ENCODE data around the gene SPTLC3. TPM values are rescaled to one million over a fixed set of nuclear protein-coding genes. Genes with fewer than 3 reads are reported as not detected.

Gene SPTLC3
- total RNA-seq, 1 experiment from 2014 or later = 0.03 TPM

DNA sequence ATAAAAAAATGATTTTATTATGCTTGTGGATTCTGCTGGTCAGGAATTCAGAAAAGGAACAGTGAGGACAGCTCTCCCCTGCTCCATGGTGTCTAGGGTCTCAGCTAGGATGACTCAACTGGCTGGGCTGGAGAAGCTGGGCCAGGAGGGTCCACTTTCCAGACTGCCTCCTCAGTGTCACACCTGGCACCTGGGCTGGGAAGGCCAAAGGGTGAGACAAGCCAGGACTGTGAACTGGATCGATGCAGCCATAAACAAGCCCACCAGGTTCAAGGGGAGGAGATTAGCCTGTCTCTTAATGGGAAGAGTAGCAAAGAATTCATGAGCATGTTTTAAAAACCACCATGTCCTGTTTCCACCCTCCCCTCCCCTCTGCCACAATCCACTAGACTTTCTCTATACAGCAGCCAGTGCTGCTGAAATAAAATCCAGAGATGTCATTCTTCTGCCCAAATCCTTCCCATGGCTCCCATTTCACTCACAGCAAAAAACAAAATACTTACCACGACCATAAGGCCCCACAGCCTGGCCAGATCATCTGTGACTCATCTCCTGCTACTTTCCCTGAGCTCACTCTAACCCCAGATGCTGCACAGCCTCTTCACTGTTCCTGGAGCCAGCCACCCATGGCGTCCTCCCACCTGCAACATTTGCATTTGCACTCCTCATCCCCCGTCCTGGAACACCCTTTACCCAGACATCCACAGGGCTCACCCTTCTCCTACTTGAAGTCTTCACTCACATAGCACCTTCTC, 13.8 kb downstream of the SPTLC3 start:
- H3K4me3 ChIP-seq (ENCODE audit: low read depth in 2 of 2, low read length in 2 of 2) = no peak overlapping the region
- no peaks in the 10 kb centered on the region for H3K27me3 ChIP-seq (ENCODE audit: control insufficient read depth, insufficient read depth, low read length)
- H3K36me3 ChIP-seq (ENCODE audit: control insufficient read depth, insufficient read depth, low read length) = no peaks in the 10 kb centered on the region
- CTCF ChIA-PET = no interaction called here
- H3K4me1 ChIP-seq (ENCODE audit: control insufficient read depth, insufficient read depth, low read length) = no peaks in the 10 kb centered on the region
- in situ Hi-C loops (cut with HindIII; ENCODE audit: low pct_unique_long_range_greater_than_20kb, low sequenced_read_pairs) = no loop called here
- POLR2A ChIA-PET = no interaction called here
- H3K27ac ChIP-seq (ENCODE audit: low read length) = no peak overlapping the region
- no TSS peak for BruUV-seq (replicated peaks)
- no peaks in the 10 kb centered on the region for H3K9me3 ChIP-seq (ENCODE audit: control insufficient read depth, insufficient read depth, low read depth, low read length)
- no peak for ATAC-seq
- intact Hi-C loops (cut with micrococcal nuclease; ENCODE audit: unreplicated experiment) = no loop called here
- no peak for DNase-seq (ENCODE audit: low read depth, low spot score)
- TF ChIP-seq, protein P1, sequence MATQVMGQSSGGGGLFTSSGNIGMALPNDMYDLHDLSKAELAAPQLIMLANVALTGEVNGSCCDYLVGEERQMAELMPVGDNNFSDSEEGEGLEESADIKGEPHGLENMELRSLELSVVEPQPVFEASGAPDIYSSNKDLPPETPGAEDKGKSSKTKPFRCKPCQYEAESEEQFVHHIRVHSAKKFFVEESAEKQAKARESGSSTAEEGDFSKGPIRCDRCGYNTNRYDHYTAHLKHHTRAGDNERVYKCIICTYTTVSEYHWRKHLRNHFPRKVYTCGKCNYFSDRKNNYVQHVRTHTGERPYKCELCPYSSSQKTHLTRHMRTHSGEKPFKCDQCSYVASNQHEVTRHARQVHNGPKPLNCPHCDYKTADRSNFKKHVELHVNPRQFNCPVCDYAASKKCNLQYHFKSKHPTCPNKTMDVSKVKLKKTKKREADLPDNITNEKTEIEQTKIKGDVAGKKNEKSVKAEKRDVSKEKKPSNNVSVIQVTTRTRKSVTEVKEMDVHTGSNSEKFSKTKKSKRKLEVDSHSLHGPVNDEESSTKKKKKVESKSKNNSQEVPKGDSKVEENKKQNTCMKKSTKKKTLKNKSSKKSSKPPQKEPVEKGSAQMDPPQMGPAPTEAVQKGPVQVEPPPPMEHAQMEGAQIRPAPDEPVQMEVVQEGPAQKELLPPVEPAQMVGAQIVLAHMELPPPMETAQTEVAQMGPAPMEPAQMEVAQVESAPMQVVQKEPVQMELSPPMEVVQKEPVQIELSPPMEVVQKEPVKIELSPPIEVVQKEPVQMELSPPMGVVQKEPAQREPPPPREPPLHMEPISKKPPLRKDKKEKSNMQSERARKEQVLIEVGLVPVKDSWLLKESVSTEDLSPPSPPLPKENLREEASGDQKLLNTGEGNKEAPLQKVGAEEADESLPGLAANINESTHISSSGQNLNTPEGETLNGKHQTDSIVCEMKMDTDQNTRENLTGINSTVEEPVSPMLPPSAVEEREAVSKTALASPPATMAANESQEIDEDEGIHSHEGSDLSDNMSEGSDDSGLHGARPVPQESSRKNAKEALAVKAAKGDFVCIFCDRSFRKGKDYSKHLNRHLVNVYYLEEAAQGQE (IDR thresholded peaks at IDR 0.05; ENCODE audit: insufficient read depth in 1 of 2, low read depth in 2 of 2, low read length in 1 of 2) = no peak

DNA sequence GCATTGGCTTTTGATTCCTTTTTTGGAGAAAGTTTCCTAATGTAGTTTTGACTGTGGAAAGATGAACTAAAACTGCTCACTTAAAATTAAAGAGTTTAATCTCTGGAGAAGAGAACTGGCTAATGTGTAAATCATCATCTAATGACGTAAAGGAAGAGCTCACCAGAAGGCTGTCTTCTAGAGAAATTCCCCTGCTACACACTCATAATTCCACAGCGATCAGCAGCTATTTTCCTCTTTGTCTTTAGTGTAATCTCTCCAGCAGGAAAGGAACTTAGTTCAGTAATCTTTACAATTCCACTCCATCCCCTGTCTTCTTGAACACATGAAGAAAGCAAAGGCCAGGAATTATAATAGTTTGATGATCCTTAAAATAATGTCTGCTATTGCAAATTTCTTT, 15.8 kb downstream of the SPTLC3 start:
- H3K9me3 ChIP-seq (ENCODE audit: control insufficient read depth, insufficient read depth, low read depth, low read length) = no peaks in the 10 kb centered on the region
- CTCF ChIA-PET = no interaction called here
- H3K27me3 ChIP-seq (ENCODE audit: control insufficient read depth, insufficient read depth, low read length) = no peaks in the 10 kb centered on the region
- no peaks in the 10 kb centered on the region for H3K36me3 ChIP-seq (ENCODE audit: control insufficient read depth, insufficient read depth, low read length)
- no peaks in the 10 kb centered on the region for H3K4me1 ChIP-seq (ENCODE audit: control insufficient read depth, insufficient read depth, low read length)
- no peak for DNase-seq (ENCODE audit: low read depth, low spot score)
- intact Hi-C loops (cut with micrococcal nuclease; ENCODE audit: unreplicated experiment) (no loop called here), in situ Hi-C loops (cut with HindIII; ENCODE audit: low pct_unique_long_range_greater_than_20kb, low sequenced_read_pairs) (no loop called here)
- no peak overlapping the region for H3K4me3 ChIP-seq (ENCODE audit: low read depth in 2 of 2, low read length in 2 of 2)
- POLR2A ChIA-PET = no interaction called here
- BruUV-seq (replicated peaks) = no TSS peak
- no peak for ATAC-seq
- no peak overlapping the region for H3K27ac ChIP-seq (ENCODE audit: low read length)
- TF ChIP-seq TCF7L2 (IDR thresholded peaks at IDR 0.05; ENCODE audit: low read depth, low read length) (no peak), POLR2AphosphoS5 (IDR thresholded peaks at IDR 0.05; ENCODE audit: low read depth, low read length) (no peak), SIN3A (IDR thresholded peaks at IDR 0.05; ENCODE audit: borderline replicate concordance, insufficient read depth, low read depth, low read length) (no peak)
- TF ChIP-seq, protein P2, sequence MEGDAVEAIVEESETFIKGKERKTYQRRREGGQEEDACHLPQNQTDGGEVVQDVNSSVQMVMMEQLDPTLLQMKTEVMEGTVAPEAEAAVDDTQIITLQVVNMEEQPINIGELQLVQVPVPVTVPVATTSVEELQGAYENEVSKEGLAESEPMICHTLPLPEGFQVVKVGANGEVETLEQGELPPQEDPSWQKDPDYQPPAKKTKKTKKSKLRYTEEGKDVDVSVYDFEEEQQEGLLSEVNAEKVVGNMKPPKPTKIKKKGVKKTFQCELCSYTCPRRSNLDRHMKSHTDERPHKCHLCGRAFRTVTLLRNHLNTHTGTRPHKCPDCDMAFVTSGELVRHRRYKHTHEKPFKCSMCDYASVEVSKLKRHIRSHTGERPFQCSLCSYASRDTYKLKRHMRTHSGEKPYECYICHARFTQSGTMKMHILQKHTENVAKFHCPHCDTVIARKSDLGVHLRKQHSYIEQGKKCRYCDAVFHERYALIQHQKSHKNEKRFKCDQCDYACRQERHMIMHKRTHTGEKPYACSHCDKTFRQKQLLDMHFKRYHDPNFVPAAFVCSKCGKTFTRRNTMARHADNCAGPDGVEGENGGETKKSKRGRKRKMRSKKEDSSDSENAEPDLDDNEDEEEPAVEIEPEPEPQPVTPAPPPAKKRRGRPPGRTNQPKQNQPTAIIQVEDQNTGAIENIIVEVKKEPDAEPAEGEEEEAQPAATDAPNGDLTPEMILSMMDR (IDR thresholded peaks at IDR 0.05) = no peak
- TF ChIP-seq, protein P1 (IDR thresholded peaks at IDR 0.05; ENCODE audit: insufficient read depth in 1 of 2, low read depth in 2 of 2, low read length in 1 of 2) = no peak
